Stromal cell of bone marrow (primary cell): ENCODE data around the gene ZNF317.
A peak's percentile ranks its signal among the peaks of the same experiment; 100 is the strongest.

Experiments used
- DNase-seq: peaks from one replicate; pipeline ENCODE4 v3.0.0-alpha.2; 2012; ENCODE audit warnings: low read depth

The ZNF317 gene

DNA sequence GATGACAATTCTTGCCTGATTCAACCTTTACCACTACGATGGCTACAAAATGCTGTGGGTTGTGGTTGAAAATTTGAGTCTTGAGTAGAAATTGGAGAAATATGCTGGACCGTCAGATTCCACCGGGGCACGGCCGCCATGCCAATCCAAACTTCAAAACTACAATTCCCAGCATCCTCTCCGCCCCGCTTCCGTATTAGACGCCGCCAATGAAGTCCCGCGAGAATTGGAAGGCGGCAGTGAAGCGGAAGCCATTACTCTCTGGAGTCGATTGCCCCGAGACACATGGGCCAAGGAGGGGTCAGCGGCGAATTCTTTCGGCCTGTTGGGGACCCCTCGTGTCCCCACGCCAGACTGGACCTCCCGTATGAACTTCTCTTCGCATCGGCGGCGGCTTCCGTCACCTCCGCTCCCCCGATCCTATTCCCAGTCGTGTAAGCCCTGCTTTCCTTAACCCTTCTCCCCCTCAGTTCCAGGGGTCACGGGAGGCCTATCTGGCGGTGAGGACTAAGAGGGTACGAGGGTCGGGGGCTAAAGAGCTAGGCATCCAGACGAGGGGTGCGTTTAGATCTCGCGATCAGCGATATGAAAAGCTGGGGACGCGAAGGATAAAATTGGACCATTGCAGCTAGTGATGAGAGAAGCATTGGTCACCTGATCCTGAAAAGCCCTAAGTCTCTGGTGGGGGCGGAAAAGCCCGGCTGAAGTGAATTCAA lies at the start of gene ZNF317:
ZNF317 (plus strand) TSS at position 239 of the 716 bp plus-strand sequence. CDS start 15,620 bp downstream, outside the sequence.
- DNase-seq = peak; percentile 94

DNA sequence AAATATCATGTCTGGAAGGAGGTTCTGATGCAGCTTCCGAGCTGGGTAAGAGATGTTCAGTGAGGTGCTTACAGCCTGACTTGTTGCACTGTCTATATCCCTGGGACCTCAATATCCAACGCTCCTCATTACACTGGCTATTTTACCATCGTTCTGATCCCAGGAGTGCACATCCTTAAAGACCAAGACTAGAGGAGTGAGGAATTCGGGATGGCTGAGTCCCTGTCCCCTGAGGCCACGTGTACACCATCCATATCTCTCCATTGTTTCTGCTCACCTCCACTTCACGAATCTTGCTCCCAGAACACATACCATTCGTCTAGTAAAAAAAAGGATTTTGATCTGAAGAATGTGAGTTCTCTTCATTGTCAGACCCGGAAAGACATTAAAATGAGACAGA lies 32.8 kb upstream of the ZNF317 start, which contains the start of gene OR7G2:
OR7G2 (minus strand) TSS at position 101 of the 400 bp plus-strand sequence. CDS start 4,232 bp downstream, outside the sequence.
- no peak for DNase-seq

DNA sequence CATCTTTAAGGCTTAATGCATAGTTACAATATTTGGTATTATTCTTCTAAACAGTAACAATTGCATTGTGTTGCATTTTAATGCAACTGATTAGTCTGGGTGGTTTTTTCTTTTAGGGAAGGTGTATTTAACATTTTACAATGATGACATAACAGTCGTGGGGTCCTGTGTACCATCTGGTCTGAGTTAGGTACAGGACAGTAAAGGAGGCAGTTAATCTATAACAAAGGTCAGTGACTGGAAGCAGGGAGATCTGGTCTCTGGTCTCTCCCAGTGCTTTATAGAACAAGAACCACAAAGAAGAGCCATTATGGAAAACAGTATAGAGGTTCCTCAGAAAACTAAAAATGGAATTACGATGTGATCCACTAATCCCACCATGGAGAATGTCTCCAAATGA lies 30.2 kb upstream of the ZNF317 start:
- no peak for DNase-seq

DNA sequence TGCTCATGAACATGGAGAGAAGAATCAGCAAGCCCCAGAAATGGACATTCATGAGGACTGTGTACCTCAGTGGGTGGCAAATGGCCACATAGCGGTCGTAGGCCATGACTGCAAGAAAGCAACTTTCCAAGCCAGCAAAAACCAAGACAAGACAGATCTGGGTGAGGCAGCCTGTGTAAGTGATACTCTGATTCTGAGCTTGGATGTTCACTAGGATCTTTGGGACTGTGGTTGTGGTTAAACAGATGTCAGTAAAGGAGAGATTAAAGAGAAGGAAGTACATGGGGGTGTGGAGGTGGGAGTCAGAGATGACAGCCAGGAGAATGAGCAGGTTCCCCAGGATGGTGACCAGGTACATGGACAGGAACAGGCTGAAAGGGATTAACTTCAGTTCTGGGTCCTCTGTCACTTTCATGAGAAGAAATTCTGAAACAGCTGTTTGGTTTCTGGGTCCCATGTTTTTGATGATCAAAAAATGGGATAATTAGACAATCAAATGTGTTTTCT lies 24.8 kb upstream of the ZNF317 start, which contains the start of gene OR7G1:
OR7G1 (minus strand) TSS at position 457 of the 507 bp plus-strand sequence; CDS start at position 457, 0 bp downstream.
- no peak for DNase-seq

DNA sequence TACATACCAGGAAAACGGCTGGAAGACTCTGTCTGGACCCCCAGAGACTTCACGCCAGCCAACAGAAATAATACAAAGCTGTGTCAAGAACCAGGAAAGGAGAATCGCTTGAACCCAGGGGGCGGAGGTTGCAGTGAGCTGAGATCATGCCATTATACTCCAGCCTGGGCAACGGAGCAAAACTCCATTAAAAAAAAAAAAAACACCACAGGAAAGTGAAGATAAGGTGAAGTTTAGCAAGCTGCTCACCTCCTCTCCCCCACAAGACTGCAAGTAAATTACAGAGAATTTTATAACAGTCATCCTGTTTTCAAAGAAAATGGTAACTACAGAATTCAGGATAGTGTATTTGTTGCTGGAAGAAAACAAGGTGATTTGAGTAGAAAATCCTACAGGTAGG lies 23.6 kb upstream of the ZNF317 start:
- DNase-seq = no peak

DNA sequence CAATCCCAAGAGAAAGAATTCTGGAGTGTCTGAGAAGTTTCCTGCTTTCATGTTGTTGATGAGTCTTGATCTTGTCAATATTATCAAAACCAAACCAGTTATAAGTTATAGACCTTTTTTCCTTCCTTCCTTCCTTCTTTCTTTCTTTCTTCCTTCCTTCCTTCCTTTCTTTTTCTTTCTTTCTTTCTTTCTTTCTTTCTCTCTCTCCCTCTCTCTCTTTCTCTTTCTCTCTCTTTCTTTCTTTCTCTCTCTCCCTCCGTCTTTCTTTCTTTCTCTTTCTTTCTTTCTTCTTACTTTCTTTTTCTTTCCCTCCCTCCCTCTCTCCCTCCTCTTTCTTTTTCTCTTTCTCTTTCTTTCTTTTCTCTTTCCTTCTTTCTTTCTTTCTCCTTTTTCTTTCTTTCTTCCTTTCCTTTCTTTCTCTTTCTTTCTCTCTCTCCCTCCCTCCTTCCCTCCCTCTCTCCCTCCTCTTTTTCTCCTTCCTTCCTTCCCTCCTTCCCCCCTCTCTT lies 13.2 kb upstream of the ZNF317 start, which contains the start of gene OR7G3:
OR7G3 (minus strand) TSS at position 51 of the 506 bp plus-strand sequence; CDS start at position 51, 0 bp downstream.
- no peak for DNase-seq

DNA sequence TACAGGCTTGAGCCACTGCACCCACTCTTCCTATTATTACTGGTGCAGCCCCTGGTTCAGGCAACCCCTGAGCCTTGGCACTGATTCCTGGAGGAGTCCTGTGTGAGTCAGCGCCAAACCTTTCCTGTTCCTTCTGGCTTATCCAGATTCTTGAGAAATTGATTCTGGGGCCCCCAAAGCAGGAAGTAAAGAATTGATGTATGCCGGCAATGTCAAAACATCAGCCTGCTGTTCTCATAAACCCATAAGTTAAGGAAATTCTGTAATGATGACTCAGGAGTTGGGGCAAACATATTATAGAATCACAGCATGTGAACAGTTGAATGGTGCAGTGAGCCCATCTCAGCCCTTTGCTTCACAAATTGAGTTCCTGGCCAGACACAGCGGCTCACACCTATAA lies 12.0 kb upstream of the ZNF317 start:
- no peak for DNase-seq

DNA sequence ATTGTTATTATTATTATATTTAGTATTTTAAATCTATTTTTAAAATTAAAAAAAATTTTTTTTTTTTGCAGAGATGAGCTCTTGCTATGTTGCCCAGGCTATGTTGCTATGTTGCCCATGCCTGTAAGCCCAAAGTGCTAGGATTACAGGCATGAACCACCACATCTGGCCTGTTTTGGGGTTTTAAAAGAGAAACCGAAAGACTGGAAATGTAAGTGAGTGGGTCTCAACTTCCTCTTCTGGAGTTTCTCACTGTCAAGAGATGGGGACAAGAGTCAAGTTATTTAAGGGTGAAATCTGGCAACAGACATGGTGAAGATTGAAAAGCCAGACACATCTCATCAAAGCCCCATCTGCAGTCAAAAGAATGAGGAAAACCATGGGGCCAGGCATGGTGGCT lies 9.2 kb upstream of the ZNF317 start:
- no peak for DNase-seq

DNA sequence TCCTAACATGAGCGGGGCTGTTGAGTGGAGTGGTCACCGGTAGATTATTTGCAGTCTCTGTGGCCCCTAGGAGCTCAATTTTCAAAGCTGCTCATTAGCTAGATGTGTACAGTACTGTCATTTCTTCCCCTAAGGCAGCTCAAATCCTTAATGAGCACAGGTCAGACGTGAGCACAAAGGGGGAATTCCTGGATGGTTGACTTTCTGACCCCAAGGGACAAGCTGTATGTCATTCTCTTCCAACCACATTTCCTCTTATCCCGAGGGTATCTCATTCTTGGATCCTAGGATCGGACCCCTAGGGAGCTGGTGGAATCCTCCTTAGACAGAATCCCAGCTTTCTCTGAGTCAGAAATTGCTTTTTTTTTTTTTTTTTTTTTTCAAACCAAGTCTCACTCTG lies 7.8 kb upstream of the ZNF317 start:
- DNase-seq = no peak

DNA sequence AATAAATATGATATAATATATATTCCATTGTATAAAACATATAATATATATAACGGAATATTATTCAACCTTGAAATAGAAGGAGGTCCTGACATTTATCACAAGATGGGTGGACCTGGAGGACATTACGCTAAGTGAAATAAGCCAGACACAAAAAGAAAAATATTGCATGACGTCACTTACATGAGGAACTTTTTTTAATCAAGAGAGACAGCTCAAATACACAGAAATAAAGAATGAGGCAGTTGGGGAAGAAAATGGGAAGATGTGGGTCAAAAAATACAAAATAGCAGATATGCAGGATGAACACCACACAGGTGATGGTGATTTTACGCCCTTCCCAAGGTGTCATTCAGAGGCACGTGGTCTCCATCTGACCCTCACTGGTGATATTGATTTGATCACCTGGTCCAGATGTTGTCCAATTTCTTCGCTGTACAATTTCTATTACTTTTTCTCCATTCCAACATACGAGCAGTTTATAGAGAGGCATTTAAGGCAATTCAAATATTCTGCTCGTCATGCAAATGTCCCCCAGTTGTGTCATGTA lies 513 bp upstream of the ZNF317 start:
- no peak for DNase-seq

DNA sequence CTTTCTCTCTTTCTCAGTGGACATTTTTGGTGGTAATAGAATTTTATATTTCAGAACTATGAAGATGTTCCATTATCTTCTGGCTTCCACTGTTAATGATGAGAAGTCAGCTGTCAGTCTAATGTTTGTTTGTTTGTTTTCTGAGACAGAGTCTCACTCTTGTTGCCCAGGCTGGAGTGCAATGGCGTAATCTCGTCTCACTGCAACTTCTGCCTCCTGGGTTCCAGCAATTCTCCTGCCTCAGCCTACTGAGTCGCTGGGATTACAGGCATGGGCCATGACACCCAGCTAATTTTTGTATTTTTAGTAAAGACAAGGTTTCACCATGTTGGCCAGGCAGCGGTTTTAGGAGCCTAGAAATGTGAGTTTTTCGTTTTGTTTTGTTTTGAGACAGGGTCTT lies 4.7 kb downstream of the ZNF317 start:
- DNase-seq = no peak

DNA sequence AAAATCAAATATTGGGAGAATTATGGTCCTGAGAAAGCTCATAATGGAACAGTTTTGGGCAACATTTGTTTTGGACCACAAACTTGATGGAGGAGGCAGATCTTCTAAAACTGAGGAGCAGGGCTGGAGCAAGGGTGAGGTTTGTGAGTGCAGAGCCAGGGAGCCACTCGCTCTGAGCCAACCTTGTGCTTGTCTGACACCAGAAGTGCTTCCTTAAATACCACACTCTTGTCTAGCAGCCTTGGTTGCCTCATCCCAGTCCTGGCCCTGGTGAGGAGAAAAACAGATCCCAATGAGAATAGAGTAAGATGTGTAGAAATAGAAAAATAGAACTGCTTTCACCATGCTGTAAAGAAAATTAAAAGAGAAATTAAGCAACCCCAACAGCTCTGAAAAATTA lies 6.7 kb downstream of the ZNF317 start:
- DNase-seq = no peak

DNA sequence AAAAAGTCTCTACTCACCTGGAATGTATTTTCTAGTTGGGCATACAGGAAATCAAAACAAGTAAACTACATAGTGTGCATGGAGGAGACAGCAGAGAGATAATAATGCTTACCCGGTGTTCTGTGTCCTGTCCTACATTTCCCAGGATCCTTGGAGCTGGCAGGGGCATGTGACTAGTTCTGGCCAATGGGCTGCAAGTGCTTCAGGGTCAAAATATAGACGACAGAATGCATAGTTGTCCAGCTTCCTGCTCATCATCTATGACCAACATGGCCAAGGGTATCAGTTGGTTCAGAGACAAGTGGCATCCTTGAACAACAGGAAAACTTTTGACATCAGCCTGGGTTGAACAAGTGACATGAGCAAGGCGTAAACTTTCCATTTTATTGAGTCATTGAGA lies 8.5 kb downstream of the ZNF317 start:
- DNase-seq = no peak

DNA sequence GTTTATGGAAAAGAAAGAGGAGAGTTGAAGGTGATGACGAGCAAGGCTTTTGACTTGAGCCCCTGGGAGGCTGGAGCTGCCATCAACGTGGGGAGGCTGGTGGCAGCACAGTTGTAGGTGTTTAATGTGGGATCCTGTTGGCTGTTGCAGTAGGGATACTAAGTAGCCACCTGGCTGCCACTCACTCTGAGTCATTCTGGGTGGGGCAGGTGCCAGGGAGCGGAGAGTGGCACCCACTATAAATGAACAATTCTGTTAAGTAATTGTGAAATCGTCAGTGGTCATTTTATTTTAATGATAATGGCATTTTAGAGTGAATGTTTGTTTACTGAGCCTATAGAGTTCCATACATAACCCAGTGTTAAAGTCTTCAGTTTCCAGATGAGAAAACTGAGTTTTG lies 9.8 kb downstream of the ZNF317 start:
- DNase-seq = no peak

DNA sequence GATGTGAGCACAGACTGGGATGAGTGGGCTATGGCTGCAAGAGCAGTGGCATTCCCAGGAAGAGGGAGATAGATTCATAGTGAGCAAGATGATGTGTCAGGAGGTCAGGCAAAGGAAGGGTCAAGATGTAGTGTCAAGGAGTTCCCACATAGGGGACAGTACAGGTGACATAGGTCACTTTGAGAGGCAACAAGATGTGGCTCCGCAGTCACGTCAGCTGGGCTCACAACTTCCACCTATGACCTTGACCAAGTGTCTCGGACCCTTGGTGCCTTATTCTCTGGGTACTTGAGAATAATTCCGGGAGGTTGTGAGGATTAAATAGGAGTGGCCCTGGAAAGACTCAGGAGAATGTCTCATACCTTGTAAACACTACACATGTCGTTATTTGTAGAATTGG lies 10.5 kb downstream of the ZNF317 start:
- no peak for DNase-seq

DNA sequence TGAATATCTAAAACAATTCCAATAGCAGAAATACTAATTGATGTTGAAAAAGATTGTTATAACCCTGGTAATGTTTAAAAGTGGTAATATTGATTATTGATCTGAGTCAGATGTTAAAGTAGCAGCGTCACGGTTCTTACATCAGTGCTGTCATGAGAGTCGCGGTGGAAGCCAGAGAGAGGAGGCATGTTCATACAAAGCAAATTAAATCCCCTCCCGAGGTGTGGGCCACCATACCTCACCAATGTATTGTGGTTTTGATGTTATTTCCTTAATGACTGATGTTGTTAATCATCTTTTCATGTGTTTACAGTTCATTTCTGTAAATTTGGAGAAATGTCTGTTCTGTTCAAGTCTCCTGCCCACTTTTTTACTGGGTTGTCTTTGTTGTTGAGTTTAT lies 11.2 kb downstream of the ZNF317 start:
- DNase-seq = no peak

DNA sequence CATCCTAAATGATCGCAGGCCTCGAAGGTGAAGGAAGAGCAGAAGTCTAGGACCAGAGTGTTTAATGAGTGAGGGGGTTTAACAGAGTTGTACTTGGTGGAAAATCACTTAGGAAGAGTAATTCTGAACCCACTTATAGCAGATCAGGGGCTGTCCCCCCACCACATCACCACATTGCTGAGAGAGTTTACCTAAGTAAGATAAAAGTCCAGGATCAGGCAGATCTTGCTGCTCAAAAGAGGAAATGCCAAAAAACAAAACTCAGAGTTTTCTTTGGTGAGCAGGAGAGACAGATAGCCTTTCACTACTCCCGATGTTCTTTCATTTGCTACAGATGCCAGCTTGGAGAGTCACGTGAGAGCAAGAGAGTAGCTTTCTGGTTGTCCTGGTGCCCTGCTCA lies 15.4 kb downstream of the ZNF317 start:
- DNase-seq = no peak

DNA sequence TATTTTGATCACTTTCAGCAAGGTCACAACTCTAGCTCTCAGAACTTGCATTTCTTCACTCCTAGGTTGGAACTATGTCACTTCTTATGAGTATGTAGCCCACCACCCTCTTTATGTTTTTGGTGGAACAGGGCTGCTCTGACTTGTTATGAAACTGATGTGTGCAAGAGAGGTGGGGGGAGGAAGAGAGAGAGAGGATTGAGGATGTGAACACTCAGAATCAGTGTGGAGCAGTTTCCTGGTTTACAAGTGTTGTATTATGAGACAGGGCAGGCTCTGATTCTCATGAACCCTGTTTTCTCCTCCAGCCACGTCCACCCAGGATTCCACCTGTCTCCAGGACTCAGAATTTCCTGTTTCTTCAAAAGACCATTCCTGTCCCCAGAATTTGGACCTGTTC lies 16.1 kb downstream of the ZNF317 start:
- DNase-seq = no peak

DNA sequence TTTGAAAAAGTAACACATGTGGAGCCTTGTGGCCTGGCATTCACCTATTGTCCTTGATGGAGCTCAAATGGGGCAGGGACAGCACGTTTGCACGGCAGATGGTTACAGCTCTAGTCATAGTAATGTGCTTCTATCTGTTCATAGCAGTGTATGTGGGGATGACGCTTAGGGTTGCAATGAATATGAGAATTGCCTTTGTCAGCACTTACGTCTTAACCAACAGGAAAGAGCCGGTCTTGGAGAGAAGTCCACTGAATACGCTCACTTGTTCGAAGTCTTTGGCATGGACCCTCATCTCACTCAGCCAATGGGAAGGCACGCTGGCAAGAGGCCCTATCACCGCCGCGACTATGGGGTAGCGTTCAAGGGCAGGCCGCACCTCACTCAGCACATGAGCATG lies 19.7 kb downstream of the ZNF317 start:
- DNase-seq = no peak

DNA sequence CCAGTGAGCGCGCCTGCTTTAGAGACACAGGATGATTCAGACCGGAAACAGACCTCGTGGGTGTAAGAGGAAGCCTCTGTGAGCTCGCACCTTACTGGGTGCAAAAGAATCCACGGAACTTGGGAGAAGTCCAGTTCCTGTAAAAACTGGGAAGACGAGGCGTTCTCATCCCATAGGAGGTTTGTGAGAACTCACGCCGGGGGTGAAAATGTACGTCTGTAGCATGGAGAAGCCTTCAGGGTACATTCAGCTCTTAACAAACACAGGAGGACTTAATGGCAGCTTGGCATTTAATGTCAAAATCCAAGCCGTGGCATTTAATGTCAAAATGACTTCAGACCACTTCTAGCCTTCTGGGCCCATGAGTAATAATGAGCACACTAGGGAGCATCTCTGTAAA lies 21.2 kb downstream of the ZNF317 start:
- no peak for DNase-seq

DNA sequence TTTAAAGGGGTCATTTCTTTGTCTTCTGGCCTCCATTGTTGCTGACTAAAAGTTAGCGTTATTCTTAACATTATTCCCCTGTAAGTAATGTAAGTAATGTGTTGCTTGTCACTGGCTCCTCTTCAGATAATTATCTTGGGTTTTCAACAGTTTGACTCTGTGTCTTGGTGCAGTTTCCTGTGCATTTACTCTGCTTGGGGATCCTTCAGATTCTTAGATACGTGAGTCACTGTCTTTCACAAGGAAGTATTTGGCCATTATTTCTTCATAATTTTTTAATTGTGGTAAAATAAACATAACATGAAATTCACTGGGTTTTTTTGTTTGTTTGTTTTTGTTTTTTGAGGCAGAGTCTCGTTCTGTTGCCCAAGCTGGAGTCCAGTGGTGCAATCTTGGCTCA lies 25.1 kb downstream of the ZNF317 start:
- DNase-seq = no peak

DNA sequence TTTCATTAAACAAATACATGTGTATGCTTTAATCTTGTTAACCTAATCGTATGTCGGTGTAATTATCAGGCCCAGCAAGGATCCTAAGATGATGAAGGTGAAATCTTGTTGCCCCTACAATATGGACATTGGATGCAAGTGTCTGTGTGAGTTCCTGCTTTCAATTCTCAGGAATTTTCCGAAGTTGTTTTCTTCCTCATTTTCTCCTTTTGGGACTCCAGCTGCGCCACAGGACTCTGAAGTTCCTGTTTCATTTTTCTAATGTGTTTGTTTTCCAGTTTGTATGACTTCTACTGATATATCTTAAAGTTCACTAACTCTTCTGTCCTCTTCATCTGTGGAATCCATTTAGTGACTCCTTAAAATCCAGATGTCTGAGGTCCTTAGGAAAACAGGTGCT lies 26.6 kb downstream of the ZNF317 start:
- no peak for DNase-seq

DNA sequence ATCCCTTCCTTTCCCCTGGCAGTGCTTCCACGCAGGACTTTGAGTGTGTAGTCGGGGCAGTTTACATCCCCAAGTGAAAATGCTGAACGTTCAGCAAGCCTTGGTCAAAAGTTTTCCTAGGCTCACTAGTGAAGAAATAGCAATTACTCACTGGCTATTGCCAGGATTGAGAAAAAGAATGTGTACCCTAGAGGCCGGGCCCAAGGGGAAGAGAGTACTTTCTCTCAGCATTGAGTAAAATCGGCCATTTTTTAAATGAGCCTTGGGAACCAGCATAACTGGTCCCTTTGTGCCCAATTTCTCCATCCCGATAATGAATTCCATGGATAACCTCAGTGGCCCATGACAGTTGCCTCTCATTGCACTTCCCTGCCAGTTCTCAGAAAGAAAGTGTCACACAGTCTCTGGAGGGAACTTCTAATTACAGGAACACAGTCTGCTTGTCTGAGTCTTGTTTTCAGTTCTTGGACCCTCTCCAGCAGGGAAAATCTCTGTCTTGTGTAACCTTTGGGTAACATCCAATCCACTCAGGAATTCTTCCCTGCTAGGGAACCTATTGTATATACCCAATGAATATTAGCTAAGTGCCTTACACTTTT lies 31.3 kb downstream of the ZNF317 start:
- DNase-seq = no peak
